GM12801 (cell line): Measurements from ENCODE around the gene UBE2I.

Source experiments
- TF ChIP-seq, protein P1 (sequence below): IDR thresholded peaks from one replicate; pipeline ENCODE4 v1.5.1; 2011; ENCODE audit warnings: control low read depth; ENCODE audit not compliant: insufficient read length; ENCODE audit errors: extremely low read depth

UBE2I gene

DNA sequence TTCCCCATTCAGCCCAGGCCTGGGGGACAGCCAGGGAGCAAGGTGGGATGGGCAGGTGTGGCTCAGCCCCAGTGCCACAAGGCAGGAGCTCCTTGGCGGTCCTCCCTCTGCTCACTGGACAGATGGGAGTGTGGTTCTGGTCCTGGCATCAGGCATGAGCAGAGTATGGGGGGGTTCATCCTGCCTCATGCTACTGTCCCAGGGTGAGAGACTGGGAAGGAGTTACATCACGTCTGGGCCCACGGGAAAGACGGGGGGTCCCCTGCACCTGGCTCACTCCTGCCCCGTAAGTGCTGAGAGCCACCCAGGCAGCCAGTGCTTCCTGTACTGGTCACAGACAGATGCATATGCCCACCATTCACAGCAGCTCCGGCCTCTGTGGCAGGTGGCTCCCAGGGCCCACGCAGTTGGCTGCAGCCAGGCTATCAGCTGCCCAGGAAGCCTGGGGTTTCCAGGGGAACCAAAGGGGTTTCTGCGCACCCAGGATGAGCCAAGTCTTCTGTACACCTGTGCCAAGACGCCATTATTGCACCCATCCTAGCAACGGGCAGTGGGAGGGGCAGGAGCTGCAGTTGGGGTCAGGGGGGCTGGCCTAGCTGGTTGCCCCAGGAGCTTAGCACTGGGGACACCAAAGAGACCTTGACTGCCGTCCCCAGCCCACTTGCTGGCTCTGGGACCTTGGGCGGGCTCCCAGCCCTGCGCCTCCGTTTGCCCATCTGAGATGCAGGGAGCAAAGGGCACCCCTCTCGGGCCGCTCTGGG, 26.0 kb downstream of the UBE2I start:
- TF ChIP-seq, protein P1, sequence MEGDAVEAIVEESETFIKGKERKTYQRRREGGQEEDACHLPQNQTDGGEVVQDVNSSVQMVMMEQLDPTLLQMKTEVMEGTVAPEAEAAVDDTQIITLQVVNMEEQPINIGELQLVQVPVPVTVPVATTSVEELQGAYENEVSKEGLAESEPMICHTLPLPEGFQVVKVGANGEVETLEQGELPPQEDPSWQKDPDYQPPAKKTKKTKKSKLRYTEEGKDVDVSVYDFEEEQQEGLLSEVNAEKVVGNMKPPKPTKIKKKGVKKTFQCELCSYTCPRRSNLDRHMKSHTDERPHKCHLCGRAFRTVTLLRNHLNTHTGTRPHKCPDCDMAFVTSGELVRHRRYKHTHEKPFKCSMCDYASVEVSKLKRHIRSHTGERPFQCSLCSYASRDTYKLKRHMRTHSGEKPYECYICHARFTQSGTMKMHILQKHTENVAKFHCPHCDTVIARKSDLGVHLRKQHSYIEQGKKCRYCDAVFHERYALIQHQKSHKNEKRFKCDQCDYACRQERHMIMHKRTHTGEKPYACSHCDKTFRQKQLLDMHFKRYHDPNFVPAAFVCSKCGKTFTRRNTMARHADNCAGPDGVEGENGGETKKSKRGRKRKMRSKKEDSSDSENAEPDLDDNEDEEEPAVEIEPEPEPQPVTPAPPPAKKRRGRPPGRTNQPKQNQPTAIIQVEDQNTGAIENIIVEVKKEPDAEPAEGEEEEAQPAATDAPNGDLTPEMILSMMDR, result no peak

DNA sequence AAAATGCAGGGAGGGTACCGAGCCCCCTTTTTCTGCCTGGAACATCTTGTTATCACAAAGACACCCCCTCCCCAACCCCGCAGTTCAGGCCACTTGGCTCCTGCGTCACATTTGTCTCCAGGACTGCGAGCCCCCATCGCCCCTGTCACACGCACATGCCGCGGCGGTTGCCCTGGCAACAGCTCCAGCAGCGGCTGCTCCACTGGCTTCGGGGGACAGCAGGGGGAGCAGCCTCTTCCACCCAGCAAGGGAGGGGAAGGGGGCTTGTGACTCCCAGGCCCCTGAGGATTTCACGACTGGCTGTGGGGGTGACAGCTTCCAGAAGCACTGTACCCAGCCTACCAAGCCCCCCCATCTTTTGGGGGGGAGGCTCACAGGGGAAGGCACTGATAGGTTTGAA, 26.6 kb downstream of the UBE2I start:
- TF ChIP-seq, protein P1, result no peak

DNA sequence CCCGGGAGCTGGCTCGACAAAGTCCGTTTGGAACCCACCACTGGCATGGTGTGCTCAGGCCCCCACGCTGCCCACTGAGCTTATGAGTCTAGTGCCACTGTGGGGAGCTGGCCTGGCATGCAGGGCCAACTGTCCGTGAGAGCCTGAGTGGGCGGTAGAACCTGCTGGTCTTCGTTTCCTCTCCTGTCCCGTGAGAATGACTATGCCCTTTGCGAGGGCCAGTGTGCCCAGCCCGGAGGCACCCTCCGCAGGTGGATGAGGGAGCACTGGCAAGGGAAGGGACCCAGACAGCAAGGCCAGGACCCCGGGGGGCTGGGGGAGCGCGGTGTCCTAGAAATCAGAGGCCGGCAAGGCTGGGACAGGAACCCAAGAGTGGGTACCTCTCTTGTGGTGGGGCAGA, 27.2 kb downstream of the UBE2I start:
- TF ChIP-seq, protein P1, result no peak

DNA sequence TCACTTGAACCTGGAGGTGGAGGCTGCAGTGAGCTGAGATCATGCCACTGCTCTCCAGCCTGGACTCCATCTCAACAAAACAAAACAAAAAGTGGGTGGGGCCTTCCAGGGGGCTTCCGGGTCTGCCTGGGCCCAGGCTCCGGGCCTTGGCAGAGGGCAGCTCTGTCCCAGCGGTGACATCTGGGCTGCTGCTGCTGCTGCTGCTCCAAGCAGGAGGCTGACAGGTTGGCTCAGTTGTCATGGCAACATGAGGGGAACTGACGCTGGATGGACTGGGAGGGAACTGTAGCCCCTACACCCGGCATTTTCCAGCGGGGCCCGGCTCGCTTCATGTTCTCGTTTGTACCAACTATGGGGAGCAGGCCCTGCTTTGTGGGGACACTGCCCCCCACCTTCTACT, 28.1 kb downstream of the UBE2I start:
- TF ChIP-seq, protein P1, result no peak

DNA sequence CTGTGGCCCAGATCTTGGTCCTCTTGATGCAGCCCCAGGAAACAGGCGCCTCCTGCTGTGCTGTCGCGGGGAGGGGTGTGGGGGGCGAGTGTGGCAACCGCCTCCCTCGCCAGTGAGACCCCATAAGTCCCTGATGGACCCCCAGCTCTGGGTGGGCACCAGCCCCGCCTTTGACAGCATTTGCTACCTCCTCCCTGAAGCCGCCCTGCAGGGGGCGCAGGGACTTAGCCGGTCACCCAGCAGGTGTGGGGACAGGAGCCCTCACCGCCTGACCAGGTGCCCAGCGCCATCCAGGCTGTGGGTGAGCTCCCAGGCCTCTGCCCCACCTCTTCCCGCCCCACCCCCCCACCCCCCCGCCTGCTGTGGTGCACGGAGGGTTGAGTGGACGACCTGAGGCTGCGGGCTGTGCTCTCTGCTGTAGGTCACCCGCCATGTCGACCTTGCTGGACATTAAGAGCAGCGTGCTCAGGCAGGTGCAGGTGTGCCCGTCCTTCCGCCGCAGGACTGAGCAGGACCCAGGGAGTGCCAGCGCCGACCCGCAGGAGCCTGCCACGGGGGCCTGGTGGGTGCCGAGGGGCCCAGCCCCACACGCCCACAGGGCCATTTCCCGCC, 28.8 kb downstream of the UBE2I start:
- TF ChIP-seq, protein P1, result no peak

DNA sequence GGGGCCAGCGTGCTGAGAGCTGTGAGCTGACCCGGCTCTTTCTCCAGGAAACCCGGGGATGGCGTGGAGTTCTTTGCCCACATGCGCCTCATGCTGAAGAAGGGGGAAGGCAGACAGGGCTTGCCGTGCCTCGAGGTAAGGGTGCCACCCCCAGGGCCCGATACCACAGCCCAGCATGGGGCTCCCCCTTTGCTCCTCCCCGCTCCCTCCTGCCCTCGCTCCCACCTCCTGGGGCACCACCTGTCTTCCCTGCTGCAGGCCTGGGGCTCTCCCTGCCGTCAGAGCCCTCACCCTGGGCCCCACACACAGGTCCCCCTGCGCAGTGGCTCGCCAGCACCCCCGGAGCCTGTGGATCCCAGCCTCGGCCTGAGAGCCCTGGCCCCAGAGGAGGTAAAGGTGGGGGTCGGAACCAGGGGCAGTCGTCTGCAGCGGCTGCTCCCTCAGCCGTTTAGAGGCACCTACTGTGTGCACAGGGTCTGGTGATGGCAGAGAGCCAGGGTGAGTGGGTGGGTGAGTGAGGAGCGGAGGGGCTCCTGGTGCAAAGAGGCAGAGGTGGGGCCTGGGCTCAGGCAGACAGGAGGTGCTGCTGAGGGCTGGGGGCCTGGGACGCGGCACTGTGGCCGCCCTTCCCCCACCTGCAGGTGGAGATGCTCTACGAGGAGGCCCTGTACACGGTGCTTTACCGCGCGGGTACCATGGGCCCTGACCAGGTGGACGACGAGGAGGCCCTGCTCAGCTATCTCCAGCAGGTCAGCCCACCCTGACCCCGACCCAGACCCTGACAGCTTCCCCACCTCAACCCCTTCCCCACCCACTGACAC, 29.6 kb downstream of the UBE2I start:
- TF ChIP-seq, protein P1, result no peak

DNA sequence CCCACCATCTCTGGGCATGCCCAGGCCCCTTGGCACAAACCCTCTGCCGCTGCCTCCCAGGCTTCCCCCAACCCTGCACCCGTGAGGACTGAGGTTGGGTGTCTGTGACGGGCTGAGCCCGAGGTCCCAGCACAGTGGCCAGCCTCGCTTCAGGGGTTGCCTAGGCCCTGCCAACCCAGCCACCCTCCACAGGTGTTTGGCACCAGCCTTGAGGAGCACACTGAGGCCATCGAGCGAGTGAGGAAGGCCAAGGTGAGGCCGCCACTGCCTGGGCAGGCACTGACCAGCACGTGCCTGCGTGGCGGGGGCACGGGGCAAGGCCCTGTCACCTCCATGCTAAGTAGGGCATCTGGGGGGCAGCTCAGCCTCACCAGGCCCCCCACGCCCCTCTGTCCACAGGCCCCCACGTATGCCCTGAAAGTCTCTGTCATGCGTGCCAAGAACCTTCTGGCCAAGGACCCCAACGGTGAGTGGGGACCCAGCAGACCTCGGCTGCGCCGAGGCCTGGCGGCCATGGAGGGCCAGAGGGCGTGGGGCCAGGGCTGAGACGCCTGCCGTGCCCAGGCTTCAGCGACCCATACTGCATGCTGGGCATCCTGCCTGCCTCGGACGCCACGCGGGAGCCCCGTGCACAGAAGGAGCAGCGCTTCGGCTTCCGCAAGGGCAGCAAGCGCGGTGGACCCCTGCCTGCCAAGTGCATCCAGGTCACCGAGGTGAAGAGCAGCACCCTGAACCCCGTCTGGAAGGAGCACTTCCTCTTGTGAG, 31.5 kb downstream of the UBE2I start:
- TF ChIP-seq, protein P1, result no peak
